A549 (cell line): ENCODE results near the gene CBY1.

Experiments
- CEBPB ChIP-seq, 2 experiments: fragments of >200 bp in 1 of 2; sonication (Bioruptor Twin) in 1 of 2; formaldehyde crosslinking in 1 of 2; IDR thresholded peaks; 2 replicates each; pipeline ENCODE4 v1.6.1; 2012 to 2016
- CHD2 ChIP-seq: fragments of 150-350 bp; IDR thresholded peaks from 2 replicates; pipeline ENCODE4 v1.6.1; 2014; ENCODE audit warnings: low read length; ENCODE audit not compliant: partially characterized antibody
- MYC ChIP-seq: IDR thresholded peaks from 2 replicates; pipeline ENCODE4 v1.6.1; 2012; ENCODE audit warnings: mild to moderate bottlenecking, inconsistent platforms, low read length, improper control_type of control experiment, borderline replicate concordance
- POLR2A ChIP-seq: IDR thresholded peaks from 2 replicates; pipeline ENCODE4 v1.6.1; 2012; ENCODE audit warnings: mild to moderate bottlenecking, low read length
- TF ChIP-seq, protein P1 (sequence below): fragments of >200 bp; sonication (Bioruptor Twin); formaldehyde crosslinking; IDR thresholded peaks from 3 replicates; pipeline ENCODE4 v1.5.1; 2016

DNA sequence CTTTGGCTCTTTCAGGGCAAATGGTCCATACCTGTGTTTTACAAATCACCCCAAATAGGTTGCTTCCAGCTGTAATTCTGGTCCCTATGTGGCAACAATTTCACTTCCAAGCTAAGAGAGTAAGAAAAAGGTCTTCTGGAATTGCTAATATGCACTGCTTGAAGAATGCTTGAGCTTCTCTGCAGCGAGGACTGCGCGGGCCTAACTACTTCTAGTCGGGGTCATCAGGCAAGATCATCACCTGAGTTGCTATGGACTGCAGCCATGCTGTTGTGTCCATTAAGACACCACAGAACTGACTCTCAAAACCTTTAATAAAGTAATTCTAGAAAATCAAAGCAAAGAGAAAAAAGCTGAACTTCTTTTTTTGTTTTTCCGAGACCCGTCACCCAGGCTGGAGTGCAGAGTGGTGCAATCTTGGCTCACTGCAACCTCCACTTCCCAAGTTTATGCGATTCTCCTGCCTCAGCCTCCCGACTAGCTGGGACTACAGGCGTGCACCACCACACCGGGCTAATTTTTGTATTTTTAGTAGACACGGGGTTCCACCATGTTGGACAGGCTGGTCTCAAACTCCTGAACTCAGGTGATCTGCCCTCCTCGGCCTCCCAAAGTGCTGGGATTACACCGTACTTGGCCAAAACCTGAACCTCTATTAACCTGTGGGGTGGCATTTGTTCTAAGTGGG lies 42.1 kb downstream of the CBY1 start:
- TF ChIP-seq CEBPB (IDR thresholded peaks at IDR 0.05), result no peak
- TF ChIP-seq, protein P1, sequence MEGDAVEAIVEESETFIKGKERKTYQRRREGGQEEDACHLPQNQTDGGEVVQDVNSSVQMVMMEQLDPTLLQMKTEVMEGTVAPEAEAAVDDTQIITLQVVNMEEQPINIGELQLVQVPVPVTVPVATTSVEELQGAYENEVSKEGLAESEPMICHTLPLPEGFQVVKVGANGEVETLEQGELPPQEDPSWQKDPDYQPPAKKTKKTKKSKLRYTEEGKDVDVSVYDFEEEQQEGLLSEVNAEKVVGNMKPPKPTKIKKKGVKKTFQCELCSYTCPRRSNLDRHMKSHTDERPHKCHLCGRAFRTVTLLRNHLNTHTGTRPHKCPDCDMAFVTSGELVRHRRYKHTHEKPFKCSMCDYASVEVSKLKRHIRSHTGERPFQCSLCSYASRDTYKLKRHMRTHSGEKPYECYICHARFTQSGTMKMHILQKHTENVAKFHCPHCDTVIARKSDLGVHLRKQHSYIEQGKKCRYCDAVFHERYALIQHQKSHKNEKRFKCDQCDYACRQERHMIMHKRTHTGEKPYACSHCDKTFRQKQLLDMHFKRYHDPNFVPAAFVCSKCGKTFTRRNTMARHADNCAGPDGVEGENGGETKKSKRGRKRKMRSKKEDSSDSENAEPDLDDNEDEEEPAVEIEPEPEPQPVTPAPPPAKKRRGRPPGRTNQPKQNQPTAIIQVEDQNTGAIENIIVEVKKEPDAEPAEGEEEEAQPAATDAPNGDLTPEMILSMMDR, result no peak
- TF ChIP-seq MYC, result no peak
- TF ChIP-seq CHD2, result no peak
- no peak for TF ChIP-seq POLR2A
